Gastrocnemius medialis (tissue), 4 donors: ENCODE data around the gene PIGN. TPM values are rescaled to one million over a fixed set of nuclear protein-coding genes. Genes with fewer than 3 reads are reported as not detected.
"Not testable (repeated sequence)": the region's sequence is repeated elsewhere in the genome, so short reads cannot be mapped to it uniquely, and the experiment has no call there.

Source experiments
- ATAC-seq, 2 donors: fragments of 150-250 bp; one replicate each; pipeline ENCODE4 v1.9.1; 2016
- DNase-seq, 2 donors: peaks; one replicate each; pipeline ENCODE4 v3.0.0-alpha.2; 2019
- H3K27ac ChIP-seq, 4 donors: fragments of 200-600 bp; sonication (generic); 1 replicate in 1 of 4; 2 replicates in 3 of 4; pipeline ENCODE4 v1.5.1; 2016 to 2018; ENCODE audit warnings: mild to moderate bottlenecking in 2 of 4, moderate library complexity in 1 of 4
- H3K27me3 ChIP-seq, 3 donors: fragments of 200-600 bp; sonication (generic) in 2 of 3; 1 replicate in 1 of 3; 2 replicates in 2 of 3; pipeline versions ENCODE4 v1.5.1 to v1.6.0; 2016 to 2019; ENCODE audit warnings: mild to moderate bottlenecking in 1 of 3, moderate library complexity in 1 of 3
- H3K36me3 ChIP-seq, 2 donors: fragments of 200-600 bp; sonication (generic) in 1 of 2; one replicate each; pipeline ENCODE4 v1.5.1; 2017 to 2018
- H3K4me1 ChIP-seq, 2 donors: fragments of 200-600 bp; sonication (generic) in 1 of 2; one replicate each; pipeline ENCODE4 v1.5.1; 2016 to 2017; ENCODE audit warnings: mild to moderate bottlenecking in 2 of 2
- H3K4me3 ChIP-seq, 4 donors: fragments of 200-600 bp; sonication (generic) in 3 of 4; 1 replicate in 1 of 4; 2 replicates in 3 of 4; pipeline ENCODE4 v1.5.1; 2016 to 2019; ENCODE audit warnings: mild to moderate bottlenecking in 2 of 4
- H3K9me3 ChIP-seq, 3 donors: fragments of 200-600 bp; sonication (generic) in 2 of 3; 1 replicate in 1 of 3; 2 replicates in 2 of 3; pipeline ENCODE4 v1.5.1; 2016 to 2019
- POLR2A ChIP-seq, 2 donors: fragments of 450-650 bp; IDR thresholded peaks; one replicate each; pipeline ENCODE4 v1.6.1; 2017; ENCODE audit warnings: antibody characterized with exemption in 2 of 2, mild to moderate bottlenecking in 2 of 2, moderate library complexity in 2 of 2
- in situ Hi-C, 4 donors: fragments of 200-750 bp; cut with MboI; loops; one replicate each; pipeline versions ENCODE4 v1.15.0 to v1.8.0; 2017; ENCODE audit warnings: low sequenced_read_pairs in 4 of 4
- intact Hi-C: fragments of 100-400 bp; cut with DNase I; formaldehyde crosslinking; loops from one replicate; pipeline ENCODE4 v1.15.1; 2023; ENCODE audit warnings: low total_unique reads
- total RNA-seq, 4 donors: library from RNA; depleted of rRNA; stranded (reverse); fragments of >200 nt; gene quantifications; one replicate each; pipeline versions ENCODE4 v1.1.0 to v1.2.3, GENCODE V29; 2016
- TF ChIP-seq, protein P1 (sequence below), 5 experiments: fragments of 450-650 bp in 3 of 5; fragments of 200-600 bp in 2 of 5; sonication (generic) in 2 of 5; IDR thresholded peaks in 4 of 5; conservative IDR thresholded peaks in 1 of 5; 1 replicate in 4 of 5; 2 replicates in 1 of 5; pipeline ENCODE4 v1.5.1; 2016 to 2019; ENCODE audit warnings: antibody characterized with exemption in 5 of 5, mild to moderate bottlenecking in 3 of 5, moderate library complexity in 3 of 5

Gene PIGN
- total RNA-seq, 4 donors from 2014 or later: 10.7 to 18.7 (median 14.8) TPM

- intact Hi-C loops: no loop called here
- H3K27ac ChIP-seq: no peak overlapping the region
These were observed 148.7 kb downstream of the PIGN start for GRCh38 chr18:62037989-62038778.

DNA sequence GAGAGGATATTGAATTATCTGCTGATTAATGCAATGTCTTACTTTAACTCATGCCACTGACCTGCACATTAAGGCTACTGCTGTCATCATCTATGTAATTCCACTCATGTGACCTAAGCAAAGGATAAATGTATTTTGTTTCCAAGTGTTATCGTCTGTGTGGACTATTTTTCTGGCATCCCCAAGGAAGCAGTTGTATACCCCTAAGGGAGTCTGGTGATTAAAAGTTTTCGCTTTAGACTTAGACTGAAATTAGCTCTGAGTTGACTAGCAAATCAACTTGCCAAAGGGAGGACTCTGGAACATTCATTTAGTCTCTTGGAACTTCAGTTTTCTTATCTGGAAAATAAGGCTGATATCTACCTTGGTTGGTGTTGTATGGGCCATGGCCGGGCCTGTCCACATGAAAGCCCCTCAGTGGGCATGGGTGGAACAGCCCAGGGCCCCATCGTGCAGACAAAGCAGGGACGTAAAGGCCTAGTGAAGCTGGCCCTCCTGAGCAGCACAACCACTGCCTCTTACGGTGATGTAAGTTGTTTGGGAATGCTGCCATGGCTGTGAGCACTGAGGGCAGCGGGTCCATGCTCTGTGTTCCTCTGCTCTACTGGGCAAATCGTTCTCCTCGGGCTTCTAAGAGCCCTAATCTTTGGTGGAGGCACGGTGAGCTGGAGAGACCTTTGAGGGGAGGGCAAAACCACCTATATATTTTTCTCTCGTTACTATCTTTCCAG lies 149.7 kb downstream of the PIGN start:
- no peaks in the 10 kb centered on the region for H3K9me3 ChIP-seq
- ATAC-seq (no peak), DNase-seq (no peak)
- in situ Hi-C loops: no loop called here
- H3K27me3 ChIP-seq: no peaks in the 10 kb centered on the region
- no peak for TF ChIP-seq POLR2A (IDR thresholded peaks at IDR 0.05)
- TF ChIP-seq, protein P1, sequence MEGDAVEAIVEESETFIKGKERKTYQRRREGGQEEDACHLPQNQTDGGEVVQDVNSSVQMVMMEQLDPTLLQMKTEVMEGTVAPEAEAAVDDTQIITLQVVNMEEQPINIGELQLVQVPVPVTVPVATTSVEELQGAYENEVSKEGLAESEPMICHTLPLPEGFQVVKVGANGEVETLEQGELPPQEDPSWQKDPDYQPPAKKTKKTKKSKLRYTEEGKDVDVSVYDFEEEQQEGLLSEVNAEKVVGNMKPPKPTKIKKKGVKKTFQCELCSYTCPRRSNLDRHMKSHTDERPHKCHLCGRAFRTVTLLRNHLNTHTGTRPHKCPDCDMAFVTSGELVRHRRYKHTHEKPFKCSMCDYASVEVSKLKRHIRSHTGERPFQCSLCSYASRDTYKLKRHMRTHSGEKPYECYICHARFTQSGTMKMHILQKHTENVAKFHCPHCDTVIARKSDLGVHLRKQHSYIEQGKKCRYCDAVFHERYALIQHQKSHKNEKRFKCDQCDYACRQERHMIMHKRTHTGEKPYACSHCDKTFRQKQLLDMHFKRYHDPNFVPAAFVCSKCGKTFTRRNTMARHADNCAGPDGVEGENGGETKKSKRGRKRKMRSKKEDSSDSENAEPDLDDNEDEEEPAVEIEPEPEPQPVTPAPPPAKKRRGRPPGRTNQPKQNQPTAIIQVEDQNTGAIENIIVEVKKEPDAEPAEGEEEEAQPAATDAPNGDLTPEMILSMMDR (IDR thresholded peaks at IDR 0.05 in 4 of 5, conservative IDR thresholded peaks at IDR 0.05 in 1 of 5): no peak
- peaks cover 0 to 4% of the 10 kb centered on the region in 2 donors for H3K36me3 ChIP-seq
- no peaks in the 10 kb centered on the region for H3K4me1 ChIP-seq
- no peak overlapping the region for H3K27ac ChIP-seq
- no peak overlapping the region for H3K4me3 ChIP-seq
- intact Hi-C loops: no loop called here

More at GRCh38 chr18:62037989-62038778, 148.7 kb downstream of the PIGN start:
- ATAC-seq: no peak
- Histone ChIP-seq H3K4me1 (no peaks in the 10 kb centered on the region), H3K36me3 (peaks cover 0 to 4% of the 10 kb centered on the region in 2 donors), H3K9me3 (no peaks in the 10 kb centered on the region), H3K4me3 (no peak overlapping the region), H3K27me3 (no peaks in the 10 kb centered on the region)
- in situ Hi-C loops: no loop called here
- TF ChIP-seq, protein P1 (IDR thresholded peaks at IDR 0.05 in 4 of 5, conservative IDR thresholded peaks at IDR 0.05 in 1 of 5): no peak
- TF ChIP-seq POLR2A (IDR thresholded peaks at IDR 0.05): no peak
- no peak for DNase-seq

DNA sequence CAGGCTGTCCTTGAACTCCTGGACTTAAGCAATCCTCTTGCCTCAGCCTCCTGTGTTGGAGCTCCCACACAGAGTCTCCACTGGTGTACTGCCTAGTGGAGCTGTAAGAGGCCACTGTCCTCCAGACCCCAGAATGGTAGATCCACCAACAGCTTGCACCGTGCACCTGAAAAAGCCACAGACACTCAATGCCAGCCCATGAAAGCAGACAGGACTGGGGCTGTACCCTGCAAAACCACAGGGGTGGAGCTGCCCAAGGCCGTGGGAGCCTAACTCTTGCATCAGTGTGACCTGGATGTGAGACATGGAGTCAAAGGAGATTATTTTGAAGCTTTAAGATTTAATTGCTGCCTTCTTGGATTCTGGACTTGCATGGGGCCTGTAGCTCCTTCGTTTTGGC lies 152.6 kb downstream of the PIGN start:
- H3K4me3 ChIP-seq, H3K9me3 ChIP-seq, ATAC-seq, intact Hi-C loops, H3K27ac ChIP-seq, H3K27me3 ChIP-seq, DNase-seq, in situ Hi-C loops, H3K36me3 ChIP-seq, H3K4me1 ChIP-seq: not testable (repeated sequence)

DNA sequence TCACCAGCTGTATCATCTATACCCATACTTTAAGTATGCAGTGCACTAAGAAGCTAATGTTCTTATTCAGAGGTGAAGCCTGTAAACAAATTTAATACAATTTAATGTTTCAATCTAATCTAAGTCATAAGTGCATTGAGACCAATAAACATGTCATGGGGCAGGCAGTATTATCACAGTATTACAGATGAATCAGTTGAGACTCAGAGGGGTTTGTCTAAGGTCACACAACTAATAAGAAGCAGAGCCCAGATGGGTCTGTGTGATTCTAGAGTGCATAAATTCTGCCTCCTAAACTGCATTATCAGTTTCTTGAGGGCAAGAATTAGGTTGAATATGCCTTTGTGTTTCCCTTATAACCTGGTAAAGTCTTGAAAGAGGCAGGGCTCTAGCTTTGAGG lies 153.1 kb downstream of the PIGN start:
- Histone ChIP-seq H3K27ac (no peak overlapping the region), H3K36me3 (no peaks in the 10 kb centered on the region), H3K4me1 (no peaks in the 10 kb centered on the region), H3K9me3 (no peaks in the 10 kb centered on the region), H3K4me3 (no peak overlapping the region), H3K27me3 (no peaks in the 10 kb centered on the region)
- DNase-seq (no peak), ATAC-seq (no peak)
- TF ChIP-seq, protein P1 (IDR thresholded peaks at IDR 0.05 in 4 of 5, conservative IDR thresholded peaks at IDR 0.05 in 1 of 5): no peak
- no peak for TF ChIP-seq POLR2A (IDR thresholded peaks at IDR 0.05)
- in situ Hi-C loops: no loop called here
- intact Hi-C loops: no loop called here

- no peak for ATAC-seq
- intact Hi-C loops: no loop called here
These were observed 153.6 kb downstream of the PIGN start for GRCh38 chr18:62033207-62033606.

More at GRCh38 chr18:62033207-62033606, 153.6 kb downstream of the PIGN start:
- H3K9me3 ChIP-seq: no peaks in the 10 kb centered on the region
- H3K4me1 ChIP-seq: no peaks in the 10 kb centered on the region
- in situ Hi-C loops: no loop called here
- no peak overlapping the region for H3K4me3 ChIP-seq
- H3K27me3 ChIP-seq: no peaks in the 10 kb centered on the region
- TF ChIP-seq, protein P1 (IDR thresholded peaks at IDR 0.05 in 4 of 5, conservative IDR thresholded peaks at IDR 0.05 in 1 of 5): no peak
- TF ChIP-seq POLR2A (IDR thresholded peaks at IDR 0.05): no peak
- no peak overlapping the region for H3K27ac ChIP-seq
- no peak for DNase-seq
- H3K36me3 ChIP-seq: no peaks in the 10 kb centered on the region
